Endothelial cell of umbilical vein (primary cell): ENCODE data around the gene B3GALT4. TPM values are rescaled to one million over a fixed set of nuclear protein-coding genes. Genes with fewer than 3 reads are reported as not detected.

Source experiments
- BruUV-seq: library from RNA; stranded (reverse); fragments of 400-500 nt; replicated peaks from 2 replicates; lab custom pipeline; 2021; lab: Mats Ljungman, UMichigan
- CTCF ChIA-PET: fragments of 300-600, 350-600 bp; sonication (Branson Sonifier 250); formaldehyde crosslinking; loops from one replicate; lab custom pipeline; 2021; ENCODE audit warnings: antibody characterized with exemption, inconsistent platforms; lab: Charles Lee
- POLR2A ChIA-PET: fragments of 300-600, 350-600 bp; sonication (Branson Sonifier 250); formaldehyde crosslinking; loops from one replicate; lab custom pipeline; 2021; ENCODE audit warnings: antibody characterized with exemption, inconsistent platforms; lab: Charles Lee
- DNase-seq: peaks from one replicate; pipeline ENCODE4 v3.0.0-alpha.2; 2011; ENCODE audit warnings: low read depth, low spot score
- FAIRE-seq: peaks from 2 replicates; lab custom pipeline; 2011; peaks lifted over from hg19 to GRCh38; lab: Jason Lieb, UNC
- H2AFZ ChIP-seq: 2 replicates; pipeline ENCODE4 v1.6.0; 2012; ENCODE audit warnings: low read depth, low read length, control low read depth, inconsistent platforms
- H3K27ac ChIP-seq: 2 replicates; pipeline ENCODE4 v1.5.1; 2011; ENCODE audit warnings: low read depth, mild to moderate bottlenecking, control low read depth, low read length, moderate library complexity; ENCODE audit not compliant: insufficient read depth
- H3K27me3 ChIP-seq, 2 experiments: 2 replicates each; pipeline versions ENCODE4 v1.6.0 to v1.6.1; 2011; ENCODE audit warnings: low read length in 2 of 2, mixed read lengths in 1 of 2; ENCODE audit not compliant: control insufficient read depth in 2 of 2, insufficient read depth in 2 of 2
- H3K36me3 ChIP-seq, 2 experiments: 2 replicates in 1 of 2; 3 replicates in 1 of 2; pipeline ENCODE4 v1.5.1; 2011; ENCODE audit warnings: low read length in 2 of 2, mild to moderate bottlenecking in 1 of 2, moderate library complexity in 1 of 2; ENCODE audit not compliant: control insufficient read depth in 2 of 2, insufficient read depth in 2 of 2; ENCODE audit errors: extremely low read depth in 1 of 2
- H3K4me1 ChIP-seq: 3 replicates; pipeline ENCODE4 v1.5.1; 2011; ENCODE audit warnings: mild to moderate bottlenecking, low read length; ENCODE audit not compliant: control insufficient read depth, insufficient read depth; ENCODE audit errors: extremely low read depth
- H3K4me2 ChIP-seq: 2 replicates; pipeline ENCODE4 v1.6.1; 2011; ENCODE audit warnings: low read length, control low read depth, mixed read lengths; ENCODE audit not compliant: insufficient read depth
- H3K4me3 ChIP-seq, 3 experiments: fragments of 200-600 bp in 1 of 3; sonication (generic), shearing (Covaris generic) in 1 of 3; replicated peaks in 1 of 3; 2 replicates each; pipeline ENCODE4 v1.5.1; 2011 to 2016; ENCODE audit warnings: control low read depth in 3 of 3, low read length in 3 of 3, mild to moderate bottlenecking in 2 of 3, inconsistent platforms in 1 of 3, low read depth in 1 of 3, moderate library complexity in 1 of 3; ENCODE audit not compliant: insufficient read depth in 1 of 3
- H3K79me2 ChIP-seq: 2 replicates; pipeline ENCODE4 v1.6.0; 2012; ENCODE audit warnings: low read length, inconsistent platforms; ENCODE audit not compliant: control insufficient read depth, insufficient read depth
- H3K9ac ChIP-seq: replicated peaks from 2 replicates; pipeline ENCODE3; 2011; ENCODE audit warnings: low read length, control low read depth; ENCODE audit not compliant: insufficient read depth; ENCODE audit errors: extremely low read depth
- H3K9me1 ChIP-seq: replicated peaks from 3 replicates; pipeline ENCODE4 v1.6.0; 2011; ENCODE audit warnings: mild to moderate bottlenecking, low read length; ENCODE audit not compliant: control insufficient read depth, insufficient read depth; ENCODE audit errors: extremely low read depth
- H3K9me3 ChIP-seq: replicated peaks from 2 replicates; pipeline ENCODE4 v1.5.1; 2012; ENCODE audit warnings: low read length, inconsistent platforms; ENCODE audit not compliant: control insufficient read depth, insufficient read depth
- H4K20me1 ChIP-seq: replicated peaks from 2 replicates; pipeline ENCODE3; 2011; ENCODE audit warnings: mild to moderate bottlenecking, low read length; ENCODE audit not compliant: control insufficient read depth, insufficient read depth; ENCODE audit errors: extremely low read depth
- EZH2 ChIP-seq: IDR thresholded peaks from 2 replicates; pipeline ENCODE4 v1.6.1; 2012; ENCODE audit warnings: borderline replicate concordance, low read depth, mild to moderate bottlenecking, moderate library complexity, low read length, inconsistent platforms; ENCODE audit not compliant: severe bottlenecking
- FOS ChIP-seq: IDR thresholded peaks from 2 replicates; pipeline ENCODE4 v1.6.1; 2011; ENCODE audit warnings: mild to moderate bottlenecking, low read length, moderate library complexity, borderline replicate concordance; ENCODE audit not compliant: insufficient read depth
- GATA2 ChIP-seq: IDR thresholded peaks from 2 replicates; pipeline ENCODE4 v1.7.0; 2011; ENCODE audit warnings: low read depth, mild to moderate bottlenecking, moderate library complexity, mixed read lengths, low read length; ENCODE audit not compliant: insufficient read length, insufficient read depth
- JUN ChIP-seq: IDR thresholded peaks from 2 replicates; pipeline ENCODE4 v1.6.1; 2011; ENCODE audit warnings: borderline replicate concordance, low read depth; ENCODE audit not compliant: insufficient read length, insufficient read depth
- MYC ChIP-seq: IDR thresholded peaks from one replicate; pipeline ENCODE4 v1.6.1; 2011; ENCODE audit warnings: mild to moderate bottlenecking, low read depth, low read length
- POLR2A ChIP-seq: IDR thresholded peaks from 2 replicates; pipeline ENCODE4 v1.6.1; 2012; ENCODE audit warnings: low read depth, mild to moderate bottlenecking, control low read depth, low read length
- POLR2AphosphoS5 ChIP-seq: IDR thresholded peaks from 2 replicates; pipeline ENCODE4 v1.6.1; 2012; ENCODE audit warnings: low read depth, mild to moderate bottlenecking, control low read depth, low read length, moderate library complexity; ENCODE audit not compliant: insufficient read depth
- dilution Hi-C: fragments of 300-500 bp; cut with MboI; formaldehyde crosslinking; loops from one replicate; pipeline ENCODE4 v1.15.0; 2019; ENCODE audit warnings: low sequenced_read_pairs; ENCODE audit not compliant: extremely low pct_ligation_motif_present
- intact Hi-C: fragments of 100-400 bp; cut with micrococcal nuclease; formaldehyde crosslinking; loops from one replicate; pipeline ENCODE4 v1.10.0; 2022
- polyA plus RNA-seq, 4 experiments: library from polyadenylated mRNA; depleted of rRNA in 3 of 4; stranded (reverse) in 3 of 4; unstranded in 1 of 4; fragments of >200 nt; gene quantifications; 2 replicates each; pipeline versions ENCODE4 v1.2.1 to v1.2.3, GENCODE V29; 2011 to 2012; ENCODE audit warnings: missing spikeins in 1 of 4
- total RNA-seq: library from RNA; stranded (reverse); gene quantifications from 2 replicates; pipeline ENCODE4 v1.2.3, GENCODE V29; 2021
- TF ChIP-seq, protein P1 (sequence below), 2 donors: IDR thresholded peaks; 1 replicate in 1 of 2; 2 replicates in 1 of 2; pipeline ENCODE4 v1.5.1; 2011; ENCODE audit warnings: low read length in 2 of 2, mild to moderate bottlenecking in 2 of 2, moderate library complexity in 2 of 2, control low read depth in 1 of 2, inconsistent platforms in 1 of 2, low read depth in 1 of 2; ENCODE audit not compliant: insufficient read depth in 1 of 2; ENCODE audit errors: extremely low read depth in 1 of 2
- TF ChIP-seq, protein P2 (sequence below): IDR thresholded peaks from 2 replicates; pipeline ENCODE4 v1.6.1; 2011; ENCODE audit not compliant: insufficient read depth, insufficient read length

B3GALT4 gene
- total and polyA plus RNA-seq, 2 donors (not counting 3 experiments of a cell fraction or from before 2014, with no cell fraction given), result 4.5 to 5.6 TPM

DNA sequence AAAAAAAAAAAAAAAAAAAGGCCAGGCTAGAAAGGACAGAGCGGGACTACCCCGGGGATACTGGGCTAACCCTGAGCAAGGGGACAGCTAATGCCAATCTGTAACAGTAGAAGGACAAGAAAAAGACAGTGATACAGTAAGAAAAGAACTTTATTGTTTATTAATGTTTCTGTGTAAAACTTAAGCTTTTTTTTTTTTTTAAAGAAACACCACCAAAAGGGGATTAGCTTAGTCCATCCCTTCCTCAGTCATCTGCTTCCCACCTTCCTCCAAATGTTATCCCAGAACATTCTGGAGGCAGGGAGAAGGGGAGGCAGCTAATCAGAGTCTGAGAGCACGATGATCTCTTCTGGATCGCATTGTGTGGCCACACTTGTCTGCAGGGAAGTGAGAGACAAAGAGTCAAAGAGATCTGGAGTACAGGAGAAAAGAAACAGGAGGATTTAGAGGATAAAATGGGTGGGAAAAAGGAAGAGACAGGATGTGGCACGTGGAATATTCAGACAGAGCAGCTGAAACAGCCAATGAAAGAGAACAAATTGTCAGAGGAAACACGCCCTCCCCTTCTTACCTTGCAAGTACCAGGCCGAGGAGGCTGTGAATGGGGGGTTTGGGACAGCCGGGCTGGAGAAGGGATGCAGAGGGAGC lies 41.6 kb downstream of the B3GALT4 start:
- Histone ChIP-seq H3K9me1 (no peaks in the 10 kb centered on the region), H2AFZ (no peak overlapping the region), H3K27me3 (no peaks in the 10 kb centered on the region), H3K4me3 (peak overlapping the region in 2 of 3 experiments; percentile 12 to 87), H3K4me2 (peak overlapping the region; percentile 78), H3K9ac (peak overlapping the region; percentile 74), H4K20me1 (no peaks in the 10 kb centered on the region), H3K36me3 (peaks cover 5 to 22% of the 10 kb centered on the region in 2 experiments), H3K79me2 (peaks cover 37% of the 10 kb centered on the region), H3K27ac (peak overlapping the region; percentile 71), H3K4me1 (peaks cover 56% of the 10 kb centered on the region), H3K9me3 (no peaks in the 10 kb centered on the region)
- dilution Hi-C loops (no loop called here), intact Hi-C loops (loop anchor here (10.0 kb wide), 1 partner anchor 256 kb away; no protein-coding TSS in a partner anchor)
- TF ChIP-seq POLR2A, result no peak
- TF ChIP-seq JUN, result no peak
- no peak for TF ChIP-seq GATA2
- TF ChIP-seq POLR2AphosphoS5, result no peak
- no peak for TF ChIP-seq MYC
- TF ChIP-seq EZH2, result no peak
- TF ChIP-seq, protein P1, sequence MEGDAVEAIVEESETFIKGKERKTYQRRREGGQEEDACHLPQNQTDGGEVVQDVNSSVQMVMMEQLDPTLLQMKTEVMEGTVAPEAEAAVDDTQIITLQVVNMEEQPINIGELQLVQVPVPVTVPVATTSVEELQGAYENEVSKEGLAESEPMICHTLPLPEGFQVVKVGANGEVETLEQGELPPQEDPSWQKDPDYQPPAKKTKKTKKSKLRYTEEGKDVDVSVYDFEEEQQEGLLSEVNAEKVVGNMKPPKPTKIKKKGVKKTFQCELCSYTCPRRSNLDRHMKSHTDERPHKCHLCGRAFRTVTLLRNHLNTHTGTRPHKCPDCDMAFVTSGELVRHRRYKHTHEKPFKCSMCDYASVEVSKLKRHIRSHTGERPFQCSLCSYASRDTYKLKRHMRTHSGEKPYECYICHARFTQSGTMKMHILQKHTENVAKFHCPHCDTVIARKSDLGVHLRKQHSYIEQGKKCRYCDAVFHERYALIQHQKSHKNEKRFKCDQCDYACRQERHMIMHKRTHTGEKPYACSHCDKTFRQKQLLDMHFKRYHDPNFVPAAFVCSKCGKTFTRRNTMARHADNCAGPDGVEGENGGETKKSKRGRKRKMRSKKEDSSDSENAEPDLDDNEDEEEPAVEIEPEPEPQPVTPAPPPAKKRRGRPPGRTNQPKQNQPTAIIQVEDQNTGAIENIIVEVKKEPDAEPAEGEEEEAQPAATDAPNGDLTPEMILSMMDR (IDR thresholded peaks at IDR 0.05; ENCODE audit: extremely low read depth in 1 of 2, insufficient read depth in 1 of 2, low read depth in 1 of 2, low read length in 2 of 2), result no peak
- TF ChIP-seq, protein P2, sequence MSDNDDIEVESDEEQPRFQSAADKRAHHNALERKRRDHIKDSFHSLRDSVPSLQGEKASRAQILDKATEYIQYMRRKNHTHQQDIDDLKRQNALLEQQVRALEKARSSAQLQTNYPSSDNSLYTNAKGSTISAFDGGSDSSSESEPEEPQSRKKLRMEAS, result no peak
- TF ChIP-seq FOS, result no peak
- FAIRE-seq, result no peak
- POLR2A ChIA-PET, result interaction anchor here (0.7 to 1.2 kb wide), 3 partner anchors 21 to 376 kb away, joined by 3 to 6 read pairs (median 4); partner anchors contain the start of genes RPS18 and VPS52
- CTCF ChIA-PET, result interaction anchor here (0.8 to 1.8 kb wide), 8 partner anchors 10 to 70 kb away, joined by 3 to 17 read pairs (median 3); partner anchors contain the start of genes B3GALT4, PFDN6, RGL2 and WDR46
- no TSS peak for BruUV-seq
- DNase-seq, result no peak
